ENCODE measurements around the gene KCNJ2. TPM values are rescaled to one million over a fixed set of nuclear protein-coding genes. Genes with fewer than 3 reads are reported as not detected.

The KCNJ2 gene
- total RNA-seq, 4 donors from 2014 or later: 0.51 to 11.6 (median 5.0) TPM

DNA sequence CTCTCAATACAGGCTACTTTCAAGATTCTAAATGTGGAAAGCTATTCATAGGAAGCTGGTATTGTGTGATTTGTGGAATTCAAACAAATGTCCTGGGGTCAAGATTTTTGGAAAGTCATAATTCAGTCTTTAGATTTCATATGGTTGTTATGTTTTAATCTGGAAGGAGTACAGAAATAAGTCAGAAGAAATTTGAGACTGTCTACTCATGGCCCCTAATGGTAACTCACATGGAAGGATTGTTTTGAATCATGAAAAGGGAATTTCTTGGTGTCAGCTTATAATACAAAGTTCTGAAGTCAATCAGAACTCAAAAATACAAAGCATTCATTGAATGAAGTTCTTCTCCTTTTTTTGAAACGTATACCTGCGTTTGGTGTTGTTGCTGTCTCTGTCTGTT lies 3.1 kb downstream of the KCNJ2 start:
- intact Hi-C loops (cut with DNase I; ENCODE audit: low total_unique reads): no loop called here
- no peak overlapping the region for H3K27ac ChIP-seq
- H3K36me3 ChIP-seq: no peaks in the 10 kb centered on the region
- no peaks in the 10 kb centered on the region for H3K4me1 ChIP-seq
- TF ChIP-seq, protein P1, sequence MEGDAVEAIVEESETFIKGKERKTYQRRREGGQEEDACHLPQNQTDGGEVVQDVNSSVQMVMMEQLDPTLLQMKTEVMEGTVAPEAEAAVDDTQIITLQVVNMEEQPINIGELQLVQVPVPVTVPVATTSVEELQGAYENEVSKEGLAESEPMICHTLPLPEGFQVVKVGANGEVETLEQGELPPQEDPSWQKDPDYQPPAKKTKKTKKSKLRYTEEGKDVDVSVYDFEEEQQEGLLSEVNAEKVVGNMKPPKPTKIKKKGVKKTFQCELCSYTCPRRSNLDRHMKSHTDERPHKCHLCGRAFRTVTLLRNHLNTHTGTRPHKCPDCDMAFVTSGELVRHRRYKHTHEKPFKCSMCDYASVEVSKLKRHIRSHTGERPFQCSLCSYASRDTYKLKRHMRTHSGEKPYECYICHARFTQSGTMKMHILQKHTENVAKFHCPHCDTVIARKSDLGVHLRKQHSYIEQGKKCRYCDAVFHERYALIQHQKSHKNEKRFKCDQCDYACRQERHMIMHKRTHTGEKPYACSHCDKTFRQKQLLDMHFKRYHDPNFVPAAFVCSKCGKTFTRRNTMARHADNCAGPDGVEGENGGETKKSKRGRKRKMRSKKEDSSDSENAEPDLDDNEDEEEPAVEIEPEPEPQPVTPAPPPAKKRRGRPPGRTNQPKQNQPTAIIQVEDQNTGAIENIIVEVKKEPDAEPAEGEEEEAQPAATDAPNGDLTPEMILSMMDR (IDR thresholded peaks at IDR 0.05): no peak
- TF ChIP-seq POLR2A (IDR thresholded peaks at IDR 0.05): no peak
- no peak overlapping the region for H3K4me3 ChIP-seq
- peaks cover 0 to 8% of the 10 kb centered on the region in 2 donors for H3K27me3 ChIP-seq
- no peak for DNase-seq
- H3K9me3 ChIP-seq: no peaks in the 10 kb centered on the region

DNA sequence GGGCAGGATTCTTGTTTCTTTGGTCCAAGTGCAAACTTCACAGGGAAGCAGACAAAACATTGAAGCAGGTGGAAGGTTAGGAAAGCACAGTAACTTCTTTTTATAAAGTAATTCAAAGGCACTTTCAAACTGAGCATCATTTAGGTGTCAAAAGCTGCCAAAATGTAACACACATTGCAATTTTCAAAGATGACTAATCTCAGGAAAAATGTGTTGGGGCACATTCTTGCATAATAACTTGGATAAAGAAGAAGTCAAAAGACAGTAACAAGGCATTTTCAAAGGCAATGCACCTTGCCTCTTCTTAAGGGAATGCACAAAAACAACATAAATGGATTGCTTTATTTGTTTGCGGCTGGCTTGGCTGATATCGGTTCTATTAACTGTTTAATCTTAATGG lies 3.6 kb downstream of the KCNJ2 start:
- intact Hi-C loops (cut with DNase I; ENCODE audit: low total_unique reads): no loop called here
- Histone ChIP-seq H3K4me3 (no peak overlapping the region), H3K4me1 (no peaks in the 10 kb centered on the region), H3K27me3 (peaks cover 0 to 5% of the 10 kb centered on the region in 2 donors), H3K27ac (no peak overlapping the region), H3K36me3 (no peaks in the 10 kb centered on the region), H3K9me3 (no peaks in the 10 kb centered on the region)
- TF ChIP-seq POLR2A (IDR thresholded peaks at IDR 0.05): no peak
- TF ChIP-seq, protein P1 (IDR thresholded peaks at IDR 0.05): no peak
- no peak for DNase-seq

DNA sequence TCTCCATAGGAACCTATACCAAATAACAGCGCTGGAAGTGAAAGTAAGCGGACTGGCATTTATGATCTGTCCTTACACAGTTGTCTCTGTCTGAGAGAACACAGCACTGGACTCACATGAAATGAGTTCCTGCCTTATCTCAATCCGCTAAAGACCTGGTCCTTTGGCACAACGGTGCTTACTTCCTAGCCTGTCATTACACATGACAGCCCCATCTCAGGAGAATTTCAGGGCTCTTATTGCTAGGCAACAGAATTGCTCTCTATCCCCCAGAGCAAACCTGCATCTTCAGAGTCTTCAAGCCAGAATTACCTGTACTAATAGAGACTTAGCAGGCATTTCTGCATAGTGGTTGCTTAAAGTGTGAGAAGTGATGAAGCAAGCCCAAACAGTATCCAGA lies 4.3 kb downstream of the KCNJ2 start:
- DNase-seq: no peak
- Histone ChIP-seq H3K36me3 (no peaks in the 10 kb centered on the region), H3K27me3 (peaks cover 0 to 5% of the 10 kb centered on the region in 2 donors), H3K4me1 (no peaks in the 10 kb centered on the region), H3K27ac (no peak overlapping the region), H3K9me3 (no peaks in the 10 kb centered on the region), H3K4me3 (no peak overlapping the region)
- TF ChIP-seq, protein P1 (IDR thresholded peaks at IDR 0.05): no peak
- no peak for TF ChIP-seq POLR2A (IDR thresholded peaks at IDR 0.05)
- intact Hi-C loops (cut with DNase I; ENCODE audit: low total_unique reads): no loop called here

DNA sequence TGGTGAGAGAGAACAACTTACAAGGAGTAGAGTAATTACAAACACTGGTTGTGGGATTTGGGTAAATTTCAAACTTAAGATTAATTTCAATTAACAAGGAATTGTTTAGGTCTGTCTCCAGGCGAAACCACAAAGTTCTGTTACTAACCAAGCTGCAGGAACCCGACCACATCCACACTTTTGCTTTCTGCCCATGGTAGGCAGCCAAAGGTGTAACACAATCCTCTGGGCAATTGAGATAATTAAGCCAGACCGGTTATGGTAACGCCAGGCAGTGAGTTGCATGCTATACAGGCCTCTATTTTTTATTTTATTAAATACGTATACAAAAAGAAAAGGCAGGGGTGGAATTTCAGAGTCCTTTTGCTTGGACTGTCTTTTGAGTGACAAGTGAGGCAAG lies 12.0 kb downstream of the KCNJ2 start:
- no peak overlapping the region for H3K27ac ChIP-seq
- H3K4me1 ChIP-seq: no peaks in the 10 kb centered on the region
- H3K27me3 ChIP-seq: no peaks in the 10 kb centered on the region
- intact Hi-C loops (cut with DNase I; ENCODE audit: low total_unique reads): no loop called here
- no peaks in the 10 kb centered on the region for H3K9me3 ChIP-seq
- DNase-seq: no peak
- H3K4me3 ChIP-seq: no peak overlapping the region
- H3K36me3 ChIP-seq: no peaks in the 10 kb centered on the region
- no peak for TF ChIP-seq POLR2A (IDR thresholded peaks at IDR 0.05)
- TF ChIP-seq, protein P1 (IDR thresholded peaks at IDR 0.05): no peak

DNA sequence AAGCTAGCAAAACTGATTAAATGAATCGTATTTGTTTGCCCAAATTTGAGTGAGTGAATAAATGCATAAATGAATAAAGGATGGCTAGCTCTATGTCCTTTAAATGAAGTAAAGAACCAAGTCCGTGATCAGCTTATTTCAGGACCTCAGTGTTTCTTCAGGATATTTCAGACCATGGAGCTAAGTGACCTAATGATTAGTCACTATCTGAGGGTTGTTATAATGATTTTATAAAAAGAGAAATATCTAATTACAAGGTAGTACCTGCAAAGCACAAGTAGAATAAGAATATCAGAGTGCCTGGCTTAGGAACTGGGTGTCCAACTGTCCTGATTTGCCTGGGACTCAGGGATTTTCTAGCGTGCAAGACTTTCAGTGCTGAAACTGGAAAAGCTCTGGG lies 12.5 kb downstream of the KCNJ2 start:
- DNase-seq: no peak
- Histone ChIP-seq H3K27ac (no peak overlapping the region), H3K9me3 (no peaks in the 10 kb centered on the region), H3K36me3 (no peaks in the 10 kb centered on the region), H3K4me3 (no peak overlapping the region), H3K27me3 (no peaks in the 10 kb centered on the region), H3K4me1 (no peaks in the 10 kb centered on the region)
- intact Hi-C loops (cut with DNase I; ENCODE audit: low total_unique reads): no loop called here
- no peak for TF ChIP-seq POLR2A (IDR thresholded peaks at IDR 0.05)
- TF ChIP-seq, protein P1 (IDR thresholded peaks at IDR 0.05): no peak
